Heart left ventricle (tissue), 13 donors: ENCODE measurements around the gene BMPR2.
"Not testable (repeated sequence)": the region's sequence is repeated elsewhere in the genome, so short reads cannot be mapped to it uniquely, and the experiment has no call there.

Experiments used
- CTCF ChIP-seq, 12 donors: fragments of 200-600 bp; sonication (generic) in 4 of 12; IDR thresholded peaks; one replicate each; pipeline versions ENCODE4 v1.5.0 to v1.8.0; 2018 to 2022; ENCODE audit warnings: antibody characterized with exemption in 12 of 12, mild to moderate bottlenecking in 5 of 12
- POLR2A ChIP-seq, 2 donors: fragments of 450-650 bp; IDR thresholded peaks; one replicate each; pipeline ENCODE4 v1.6.1; 2017; ENCODE audit warnings: antibody characterized with exemption in 2 of 2, mild to moderate bottlenecking in 2 of 2, moderate library complexity in 2 of 2
- donor health status: ischemic (EF 13 %, LVEDD 7.1; RV severe dilation, severe dysfunction).
- donor health status: DM: no; HTN: yes; CAD: no.
- donor health status: DM: no; HTN: no; CAD: no.
- donor health status: ischemic (EF 25% LVEDD 6.9; RV normal size, moderate dysfunction).
- donor health status: ischemic (EF 25% LVEDD 5.7; RV mildly dilated, moderate dysfunction).
- donor health status: ischemic (EF 35%, LVEDD 5.7; RV mildly dilated, moderate dysfunction).
- donor health status: nonischemic (EF 11% LVEDD 7.7; RV severe dilation, severe dysfunction).
- donor health status: DM: yes; HTN: yes; CAD: no.
- donor health status: PGD.
- donor health status: ischemic (EF 29% LVEDD 5.4; RV normal size, mild dysfunction).
- donor health status: nonischemic (EF 23%, LVEDD 6.1; RV moderate dilation, normal function).

- TF ChIP-seq CTCF, POLR2A (IDR thresholded peaks at IDR 0.05): not testable (repeated sequence)
Measured at GRCh38 chr2:202503276-202503675, 127.1 kb downstream of the BMPR2 start.
